Vagina (tissue), 2 donors: ENCODE measurements around the gene TTC28. TPM values are rescaled to one million over a fixed set of nuclear protein-coding genes. Genes with fewer than 3 reads are reported as not detected.
"Not testable (repeated sequence)": the region's sequence is repeated elsewhere in the genome, so short reads cannot be mapped to it uniquely, and the experiment has no call there.

ENCODE experiments used
- DNase-seq, 2 donors: peaks; one replicate each; pipeline ENCODE4 v3.0.0-alpha.2; 2017; ENCODE audit errors: extremely low spot score in 2 of 2
- H3K27ac ChIP-seq: fragments of 200-600 bp; sonication (generic); one replicate; pipeline ENCODE4 v1.5.1; 2019
- H3K27me3 ChIP-seq: fragments of 200-600 bp; sonication (generic); one replicate; pipeline ENCODE4 v1.5.1; 2019
- H3K36me3 ChIP-seq, 2 donors: fragments of 200-600 bp; sonication (generic); one replicate each; pipeline ENCODE4 v1.5.1; 2017 to 2019
- H3K4me1 ChIP-seq: fragments of 200-600 bp; sonication (generic); one replicate; pipeline ENCODE4 v1.5.1; 2019
- H3K4me3 ChIP-seq, 2 donors: fragments of 200-600 bp; sonication (generic); 1 replicate in 1 of 2; 2 replicates in 1 of 2; pipeline ENCODE4 v1.5.1; 2016 to 2019
- H3K9me3 ChIP-seq: fragments of 200-600 bp; sonication (generic); one replicate; pipeline ENCODE4 v1.5.1; 2019
- POLR2A ChIP-seq, 2 donors: fragments of 450-650 bp; IDR thresholded peaks; one replicate each; pipeline ENCODE4 v1.6.1; 2017; ENCODE audit warnings: antibody characterized with exemption in 2 of 2, mild to moderate bottlenecking in 2 of 2, moderate library complexity in 2 of 2
- POLR2AphosphoS5 ChIP-seq, 2 donors: sonication (generic); formaldehyde crosslinking; IDR thresholded peaks; one replicate each; pipeline ENCODE4 v1.9.0; 2017; ENCODE audit warnings: antibody characterized with exemption in 2 of 2, mild to moderate bottlenecking in 2 of 2, low read depth in 1 of 2; ENCODE audit not compliant: insufficient read depth in 1 of 2
- intact Hi-C: fragments of 100-400 bp; cut with DNase I; formaldehyde crosslinking; loops from one replicate; pipeline ENCODE4 v1.15.1; 2023
- total RNA-seq: library from RNA; depleted of rRNA; stranded (reverse); fragments of >200 nt; gene quantifications from one replicate; pipeline ENCODE4 v1.2.3, GENCODE V29; 2016
- TF ChIP-seq, protein P1 (sequence below), 3 experiments: fragments of 450-650 bp in 2 of 3; fragments of 200-600 bp in 1 of 3; sonication (generic) in 1 of 3; IDR thresholded peaks; one replicate each; pipeline ENCODE4 v1.5.1; 2017 to 2019; ENCODE audit warnings: antibody characterized with exemption in 3 of 3, mild to moderate bottlenecking in 2 of 3, moderate library complexity in 2 of 3

TTC28 gene
- total RNA-seq, 1 donor from 2014 or later = 41.7 TPM

DNA sequence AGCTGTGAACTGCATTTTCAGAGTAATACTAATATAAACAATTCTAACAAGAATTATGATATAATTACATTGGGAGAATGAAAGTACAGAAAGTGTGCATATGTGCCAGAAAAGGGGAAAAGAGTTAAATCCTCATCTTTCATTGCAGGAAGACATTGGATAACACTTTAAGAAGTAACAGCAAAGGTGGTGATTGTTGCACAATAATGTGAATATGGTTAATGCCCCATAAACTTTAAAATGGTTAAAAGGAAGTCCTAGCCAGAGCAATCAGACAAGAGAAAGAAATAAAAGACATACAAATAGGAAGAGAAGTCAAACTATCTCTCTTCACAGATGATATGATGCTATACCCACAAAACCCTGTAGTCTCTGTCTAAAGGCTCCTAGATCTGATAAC, 111.5 kb downstream of the TTC28 start:
- Histone ChIP-seq H3K36me3 (no peaks in the 10 kb centered on the region), H3K27ac (no peak overlapping the region), H3K4me1 (no peaks in the 10 kb centered on the region), H3K27me3 (no peaks in the 10 kb centered on the region), H3K4me3 (no peak overlapping the region), H3K9me3 (no peaks in the 10 kb centered on the region)
- no peak for DNase-seq
- intact Hi-C loops = no loop called here
- TF ChIP-seq, protein P1, sequence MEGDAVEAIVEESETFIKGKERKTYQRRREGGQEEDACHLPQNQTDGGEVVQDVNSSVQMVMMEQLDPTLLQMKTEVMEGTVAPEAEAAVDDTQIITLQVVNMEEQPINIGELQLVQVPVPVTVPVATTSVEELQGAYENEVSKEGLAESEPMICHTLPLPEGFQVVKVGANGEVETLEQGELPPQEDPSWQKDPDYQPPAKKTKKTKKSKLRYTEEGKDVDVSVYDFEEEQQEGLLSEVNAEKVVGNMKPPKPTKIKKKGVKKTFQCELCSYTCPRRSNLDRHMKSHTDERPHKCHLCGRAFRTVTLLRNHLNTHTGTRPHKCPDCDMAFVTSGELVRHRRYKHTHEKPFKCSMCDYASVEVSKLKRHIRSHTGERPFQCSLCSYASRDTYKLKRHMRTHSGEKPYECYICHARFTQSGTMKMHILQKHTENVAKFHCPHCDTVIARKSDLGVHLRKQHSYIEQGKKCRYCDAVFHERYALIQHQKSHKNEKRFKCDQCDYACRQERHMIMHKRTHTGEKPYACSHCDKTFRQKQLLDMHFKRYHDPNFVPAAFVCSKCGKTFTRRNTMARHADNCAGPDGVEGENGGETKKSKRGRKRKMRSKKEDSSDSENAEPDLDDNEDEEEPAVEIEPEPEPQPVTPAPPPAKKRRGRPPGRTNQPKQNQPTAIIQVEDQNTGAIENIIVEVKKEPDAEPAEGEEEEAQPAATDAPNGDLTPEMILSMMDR (IDR thresholded peaks at IDR 0.05) = no peak
- TF ChIP-seq POLR2AphosphoS5 (IDR thresholded peaks at IDR 0.05; ENCODE audit: insufficient read depth in 1 of 2, low read depth in 1 of 2) (no peak), POLR2A (IDR thresholded peaks at IDR 0.05) (no peak)

DNA sequence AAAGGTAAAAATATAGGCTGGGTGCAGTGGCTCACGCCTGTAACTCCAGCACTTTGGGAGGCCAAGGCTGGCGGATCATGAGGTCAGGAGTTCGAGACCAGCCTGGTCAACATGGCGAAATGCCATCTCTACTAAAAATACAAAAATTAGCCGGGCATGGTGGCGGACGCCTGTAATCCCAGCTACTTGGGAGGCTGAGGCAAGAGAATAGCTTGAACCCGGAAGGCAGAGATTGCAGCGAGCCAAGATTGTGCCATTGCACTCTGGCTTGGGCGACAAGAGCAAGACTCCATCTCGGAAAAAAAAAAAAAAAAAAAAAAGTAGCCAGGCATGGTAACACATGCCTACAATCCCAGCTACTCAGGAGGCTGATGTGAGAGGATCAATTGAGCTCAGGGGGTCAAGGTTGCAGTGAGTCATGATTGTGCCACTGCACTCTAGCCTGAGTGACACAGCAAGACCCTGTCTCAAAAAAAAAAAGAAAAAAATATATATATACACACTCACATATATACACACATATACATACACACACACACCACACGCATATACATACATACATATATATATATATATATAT, 112.6 kb downstream of the TTC28 start:
- intact Hi-C loops, H3K36me3 ChIP-seq, H3K27me3 ChIP-seq, H3K4me1 ChIP-seq, H3K4me3 ChIP-seq, H3K9me3 ChIP-seq, DNase-seq, H3K27ac ChIP-seq: not testable (repeated sequence)

DNA sequence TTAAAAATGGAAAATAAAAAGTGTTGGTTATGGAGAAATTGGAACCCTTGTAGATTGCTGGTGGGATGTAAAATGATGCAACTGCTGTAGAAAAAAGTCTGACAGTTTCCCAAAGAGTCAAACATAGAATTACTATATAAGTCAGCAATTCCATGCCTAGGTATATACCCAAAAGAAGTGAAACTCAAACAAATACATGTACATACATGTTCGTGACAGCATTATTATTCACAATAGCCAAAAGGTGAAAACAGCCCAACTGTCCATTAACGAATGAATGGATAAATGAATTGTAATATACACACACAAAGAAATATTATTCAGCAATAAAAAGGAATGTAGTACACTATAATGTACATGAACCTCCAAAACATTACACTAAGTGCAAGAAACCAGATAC, 116.0 kb downstream of the TTC28 start:
- H3K4me3 ChIP-seq = no peak overlapping the region
- H3K4me1 ChIP-seq = no peaks in the 10 kb centered on the region
- no peaks in the 10 kb centered on the region for H3K36me3 ChIP-seq
- TF ChIP-seq POLR2A (IDR thresholded peaks at IDR 0.05) (no peak), POLR2AphosphoS5 (IDR thresholded peaks at IDR 0.05; ENCODE audit: insufficient read depth in 1 of 2, low read depth in 1 of 2) (no peak)
- TF ChIP-seq, protein P1 (IDR thresholded peaks at IDR 0.05) = no peak
- intact Hi-C loops = no loop called here
- H3K27ac ChIP-seq = no peak overlapping the region
- H3K27me3 ChIP-seq = no peaks in the 10 kb centered on the region
- no peak for DNase-seq
- H3K9me3 ChIP-seq = no peaks in the 10 kb centered on the region

DNA sequence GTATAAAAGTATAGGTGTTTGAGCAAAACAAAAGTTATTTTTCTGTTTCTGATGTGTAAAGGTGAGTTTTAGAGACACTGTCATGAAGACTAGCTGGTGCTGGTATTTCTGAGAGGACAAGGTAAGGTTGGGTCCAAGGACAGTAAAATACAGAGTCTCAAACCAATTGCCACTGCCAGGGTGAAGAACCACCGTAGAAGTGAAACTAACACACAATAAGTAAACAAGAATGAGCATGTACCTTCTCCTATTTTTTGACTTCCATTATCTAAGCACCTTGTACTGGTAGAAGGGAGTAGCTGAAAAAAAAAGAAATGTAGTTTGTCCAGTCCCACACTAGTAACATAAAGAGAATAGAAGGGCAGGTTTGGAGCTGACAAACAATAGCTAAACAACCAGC, 117.3 kb downstream of the TTC28 start:
- TF ChIP-seq, protein P1 (IDR thresholded peaks at IDR 0.05) = no peak
- no peak for TF ChIP-seq POLR2A (IDR thresholded peaks at IDR 0.05)
- no peak for TF ChIP-seq POLR2AphosphoS5 (IDR thresholded peaks at IDR 0.05; ENCODE audit: insufficient read depth in 1 of 2, low read depth in 1 of 2)
- H3K27me3 ChIP-seq = no peaks in the 10 kb centered on the region
- DNase-seq = no peak
- intact Hi-C loops = no loop called here
- no peak overlapping the region for H3K4me3 ChIP-seq
- no peak overlapping the region for H3K27ac ChIP-seq
- no peaks in the 10 kb centered on the region for H3K4me1 ChIP-seq
- H3K9me3 ChIP-seq = no peaks in the 10 kb centered on the region
- no peaks in the 10 kb centered on the region for H3K36me3 ChIP-seq

DNA sequence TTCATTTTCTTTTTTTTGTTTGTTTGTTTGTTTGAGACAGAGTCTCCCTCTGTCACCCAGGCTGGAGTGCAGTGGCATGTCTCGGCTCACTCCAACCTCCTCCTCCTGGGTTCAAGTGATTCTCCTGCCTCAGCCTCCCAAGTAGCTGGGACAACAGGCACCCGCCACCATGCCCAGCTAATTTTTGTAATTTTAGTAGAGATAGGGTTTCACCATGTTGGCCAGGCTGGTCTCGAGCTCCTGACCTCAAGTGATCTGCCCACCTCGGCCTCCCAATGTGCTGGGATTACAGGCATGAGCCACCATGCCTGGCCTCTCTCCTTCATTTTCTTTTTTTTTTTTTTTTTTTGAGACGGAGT, 118.9 kb downstream of the TTC28 start:
- H3K27ac ChIP-seq, H3K4me3 ChIP-seq, H3K9me3 ChIP-seq, H3K36me3 ChIP-seq, H3K27me3 ChIP-seq, H3K4me1 ChIP-seq, DNase-seq, intact Hi-C loops: not testable (repeated sequence)

DNA sequence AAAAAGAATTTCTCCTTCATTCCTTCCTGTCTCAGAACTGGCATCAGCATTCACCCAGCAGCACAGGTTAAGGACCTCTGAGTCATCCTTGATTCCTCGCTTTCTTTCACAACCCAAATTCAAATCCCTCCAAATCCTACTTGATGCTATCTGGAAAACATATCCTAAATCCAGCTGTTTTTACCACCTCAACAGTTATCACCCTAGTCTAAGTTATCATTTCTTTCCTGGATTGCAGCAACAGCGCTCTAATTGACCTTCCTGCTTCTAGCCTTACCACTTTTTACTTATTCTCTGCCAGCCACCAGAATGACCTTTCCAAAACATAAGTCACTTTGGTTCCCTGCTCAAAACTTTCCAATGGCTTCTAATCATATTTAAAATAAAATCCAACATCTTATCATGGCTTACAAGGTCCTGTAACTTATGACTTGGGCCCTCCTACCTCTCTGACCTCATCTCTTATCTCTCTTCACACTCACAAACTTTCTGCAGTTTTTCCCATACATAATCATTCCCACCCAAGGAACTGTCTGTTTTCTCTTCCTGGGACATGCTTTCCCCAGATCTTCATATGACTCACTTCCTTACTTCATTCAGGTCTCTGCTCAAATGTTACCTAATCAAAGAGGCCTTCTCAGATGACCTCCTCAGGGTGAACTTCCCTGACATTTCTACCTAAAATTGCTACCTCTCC, 119.4 kb downstream of the TTC28 start:
- intact Hi-C loops = no loop called here
- Histone ChIP-seq H3K4me1 (no peaks in the 10 kb centered on the region), H3K36me3 (no peaks in the 10 kb centered on the region), H3K9me3 (no peaks in the 10 kb centered on the region), H3K27ac (no peak overlapping the region), H3K4me3 (no peak overlapping the region), H3K27me3 (no peaks in the 10 kb centered on the region)
- TF ChIP-seq, protein P1 (IDR thresholded peaks at IDR 0.05) = no peak
- TF ChIP-seq POLR2AphosphoS5 (IDR thresholded peaks at IDR 0.05; ENCODE audit: insufficient read depth in 1 of 2, low read depth in 1 of 2) (no peak), POLR2A (IDR thresholded peaks at IDR 0.05) (no peak)
- DNase-seq = no peak
